Esophagus squamous epithelium (tissue), 4 donors: ENCODE results near the gene PAPLN.

Source experiments
- POLR2A ChIP-seq, 4 donors: fragments of 450-650 bp; IDR thresholded peaks; one replicate each; pipeline ENCODE4 v1.6.1; 2017; ENCODE audit warnings: antibody characterized with exemption in 4 of 4, mild to moderate bottlenecking in 4 of 4, moderate library complexity in 3 of 4
- TF ChIP-seq, protein P1 (sequence below), 6 experiments: fragments of 450-650 bp in 4 of 6; fragments of 200-600 bp in 2 of 6; sonication (generic) in 2 of 6; IDR thresholded peaks; one replicate each; pipeline ENCODE4 v1.5.1; 2016 to 2019; ENCODE audit warnings: antibody characterized with exemption in 6 of 6, mild to moderate bottlenecking in 4 of 6, moderate library complexity in 4 of 6

DNA sequence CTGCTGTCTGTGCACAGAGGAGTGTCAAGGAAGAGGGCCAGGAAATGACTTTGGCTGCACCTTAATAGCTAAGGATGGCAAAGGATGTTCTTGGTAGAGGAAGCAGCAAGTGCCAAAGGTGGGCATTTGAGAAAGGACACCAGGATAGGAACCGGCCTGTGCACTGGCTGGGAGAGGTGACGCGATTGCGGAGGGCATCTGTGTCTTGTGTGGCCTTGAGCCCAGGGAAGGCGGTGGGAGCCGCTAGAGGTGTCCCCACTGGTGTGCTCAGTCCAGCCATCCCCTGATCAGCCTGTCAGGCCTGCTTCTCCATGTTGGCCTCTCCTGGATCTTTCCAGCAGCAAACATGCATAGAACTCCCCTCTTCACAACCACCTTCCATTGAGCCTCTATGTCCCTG is 30.2 kb downstream of the PAPLN start:
- TF ChIP-seq, protein P1, sequence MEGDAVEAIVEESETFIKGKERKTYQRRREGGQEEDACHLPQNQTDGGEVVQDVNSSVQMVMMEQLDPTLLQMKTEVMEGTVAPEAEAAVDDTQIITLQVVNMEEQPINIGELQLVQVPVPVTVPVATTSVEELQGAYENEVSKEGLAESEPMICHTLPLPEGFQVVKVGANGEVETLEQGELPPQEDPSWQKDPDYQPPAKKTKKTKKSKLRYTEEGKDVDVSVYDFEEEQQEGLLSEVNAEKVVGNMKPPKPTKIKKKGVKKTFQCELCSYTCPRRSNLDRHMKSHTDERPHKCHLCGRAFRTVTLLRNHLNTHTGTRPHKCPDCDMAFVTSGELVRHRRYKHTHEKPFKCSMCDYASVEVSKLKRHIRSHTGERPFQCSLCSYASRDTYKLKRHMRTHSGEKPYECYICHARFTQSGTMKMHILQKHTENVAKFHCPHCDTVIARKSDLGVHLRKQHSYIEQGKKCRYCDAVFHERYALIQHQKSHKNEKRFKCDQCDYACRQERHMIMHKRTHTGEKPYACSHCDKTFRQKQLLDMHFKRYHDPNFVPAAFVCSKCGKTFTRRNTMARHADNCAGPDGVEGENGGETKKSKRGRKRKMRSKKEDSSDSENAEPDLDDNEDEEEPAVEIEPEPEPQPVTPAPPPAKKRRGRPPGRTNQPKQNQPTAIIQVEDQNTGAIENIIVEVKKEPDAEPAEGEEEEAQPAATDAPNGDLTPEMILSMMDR (IDR thresholded peaks at IDR 0.05), result no peak
- no peak for TF ChIP-seq POLR2A (IDR thresholded peaks at IDR 0.05)
